Measurements from ENCODE around the gene COL23A1.
A peak's percentile ranks its signal among the peaks of the same experiment; 100 is the strongest.
"Not testable (repeated sequence)": the region's sequence is repeated elsewhere in the genome, so short reads cannot be mapped to it uniquely, and the experiment has no call there.

Gene COL23A1

GRCh38 chr5:178595750-178596149 lies 5.6 kb upstream of the COL23A1 start:
- TF ChIP-seq FOXP2 (optimal IDR thresholded peaks at IDR 0.05; ENCODE audit: control extremely low read depth, extremely low read length, insufficient read depth) (no peak), POLR2AphosphoS5 (IDR thresholded peaks at IDR 0.05; ENCODE audit: borderline replicate concordance, low read depth, low read length) (no peak), EZH2 (IDR thresholded peaks at IDR 0.05) (no peak)
- H3K9me3 ChIP-seq (ENCODE audit: low read depth, low read length) = 0 out of 2 replicates have a peak, but pooled peaks cover 3% of the 10 kb centered on the region
- DNase-seq (ENCODE audit: low read depth, low spot score) = no peak
- H3K4me3 ChIP-seq = no peak overlapping the region
- H3K27ac ChIP-seq = no peak overlapping the region
- peaks cover 26% of the 10 kb centered on the region for H3K36me3 ChIP-seq (ENCODE audit: insufficient read depth, low read length)
- H3K9ac ChIP-seq (ENCODE audit: insufficient read length) = no peak overlapping the region

GRCh38 chr5:178595150-178595549 lies 5.0 kb upstream of the COL23A1 start:
- H3K9ac ChIP-seq (ENCODE audit: insufficient read length) = no peak overlapping the region
- TF ChIP-seq POLR2AphosphoS5 (IDR thresholded peaks at IDR 0.05; ENCODE audit: borderline replicate concordance, low read depth, low read length) (no peak), EZH2 (IDR thresholded peaks at IDR 0.05) (no peak)
- no peak for DNase-seq (ENCODE audit: low read depth, low spot score)
- H3K36me3 ChIP-seq (ENCODE audit: insufficient read depth, low read length) = peaks cover 20% of the 10 kb centered on the region
- H3K9me3 ChIP-seq (ENCODE audit: low read depth, low read length) = 0 out of 2 replicates have a peak, but pooled peaks cover 3% of the 10 kb centered on the region
- H3K4me3 ChIP-seq = no peak overlapping the region
- no peak overlapping the region for H3K27ac ChIP-seq

- Histone ChIP-seq H3K27ac (no peak overlapping the region), H3K36me3 (ENCODE audit: insufficient read depth, low read length) (peaks cover 2% of the 10 kb centered on the region; the same call in 1 of the 2 replicates), H3K9ac (ENCODE audit: insufficient read length) (no peak overlapping the region), H3K9me3 (ENCODE audit: low read depth, low read length) (0 out of 2 replicates have a peak, but pooled peaks cover 3% of the 10 kb centered on the region), H3K4me3 (no peak overlapping the region)
- DNase-seq (ENCODE audit: low read depth, low spot score) = no peak
- no peak for TF ChIP-seq EZH2 (IDR thresholded peaks at IDR 0.05)
- no peak for TF ChIP-seq POLR2AphosphoS5 (IDR thresholded peaks at IDR 0.05; ENCODE audit: borderline replicate concordance, low read depth, low read length)
- TF ChIP-seq FOXP2 (optimal IDR thresholded peaks at IDR 0.05; ENCODE audit: control extremely low read depth, extremely low read length, insufficient read depth) = no peak
Observed at GRCh38 chr5:178590924-178591423, 781 bp upstream of the COL23A1 start.

- Histone ChIP-seq H3K36me3 (ENCODE audit: insufficient read depth, low read length) (no peaks in the 10 kb centered on the region), H3K27ac (no peak overlapping the region), H3K9ac (ENCODE audit: insufficient read length) (no peak overlapping the region), H3K4me3 (no peak overlapping the region), H3K9me3 (ENCODE audit: low read depth, low read length) (no peaks in the 10 kb centered on the region)
- TF ChIP-seq FOXP2 (optimal IDR thresholded peaks at IDR 0.05; ENCODE audit: control extremely low read depth, extremely low read length, insufficient read depth) = no peak
- TF ChIP-seq POLR2AphosphoS5 (IDR thresholded peaks at IDR 0.05; ENCODE audit: borderline replicate concordance, low read depth, low read length) = no peak
- TF ChIP-seq EZH2 (IDR thresholded peaks at IDR 0.05) = no peak
- no peak for DNase-seq (ENCODE audit: low read depth, low spot score)
Observed at GRCh38 chr5:178589180-178590140, 733 bp downstream of the COL23A1 start.

- Histone ChIP-seq H3K4me3 (no peak overlapping the region), H3K9me3 (ENCODE audit: low read depth, low read length) (no peaks in the 10 kb centered on the region), H3K36me3 (ENCODE audit: insufficient read depth, low read length) (no peaks in the 10 kb centered on the region)
Observed at GRCh38 chr5:178588769-178589168, 1.4 kb downstream of the COL23A1 start.

GRCh38 chr5:178587763-178588611 lies 2.2 kb downstream of the COL23A1 start:
- no peak overlapping the region for H3K27ac ChIP-seq
- TF ChIP-seq POLR2AphosphoS5 (IDR thresholded peaks at IDR 0.05; ENCODE audit: borderline replicate concordance, low read depth, low read length) (no peak), FOXP2 (optimal IDR thresholded peaks at IDR 0.05; ENCODE audit: control extremely low read depth, extremely low read length, insufficient read depth) (no peak), EZH2 (IDR thresholded peaks at IDR 0.05) (no peak)
- no peak for DNase-seq (ENCODE audit: low read depth, low spot score)
- H3K9ac ChIP-seq (ENCODE audit: insufficient read length) = no peak overlapping the region
- H3K4me3 ChIP-seq = peak overlapping the region; percentile 27
- no peaks in the 10 kb centered on the region for H3K9me3 ChIP-seq (ENCODE audit: low read depth, low read length)
- H3K36me3 ChIP-seq (ENCODE audit: insufficient read depth, low read length) = no peaks in the 10 kb centered on the region

More at GRCh38 chr5:178588769-178589168, 1.4 kb downstream of the COL23A1 start:
- H3K9ac ChIP-seq (ENCODE audit: insufficient read length) = no peak overlapping the region
- H3K27ac ChIP-seq = no peak overlapping the region
- TF ChIP-seq POLR2AphosphoS5 (IDR thresholded peaks at IDR 0.05; ENCODE audit: borderline replicate concordance, low read depth, low read length) (no peak), EZH2 (IDR thresholded peaks at IDR 0.05) (no peak), FOXP2 (optimal IDR thresholded peaks at IDR 0.05; ENCODE audit: control extremely low read depth, extremely low read length, insufficient read depth) (no peak)
- DNase-seq (ENCODE audit: low read depth, low spot score) = no peak

GRCh38 chr5:178586396-178586795 lies 3.8 kb downstream of the COL23A1 start:
- TF ChIP-seq EZH2 (IDR thresholded peaks at IDR 0.05) = no peak
- no peak for TF ChIP-seq FOXP2 (optimal IDR thresholded peaks at IDR 0.05; ENCODE audit: control extremely low read depth, extremely low read length, insufficient read depth)
- no peak for TF ChIP-seq POLR2AphosphoS5 (IDR thresholded peaks at IDR 0.05; ENCODE audit: borderline replicate concordance, low read depth, low read length)
- no peak for DNase-seq (ENCODE audit: low read depth, low spot score)
- H3K9ac ChIP-seq (ENCODE audit: insufficient read length) = no peak overlapping the region
- H3K27ac ChIP-seq = no peak overlapping the region
- no peaks in the 10 kb centered on the region for H3K36me3 ChIP-seq (ENCODE audit: insufficient read depth, low read length)
- no peak overlapping the region for H3K4me3 ChIP-seq
- H3K9me3 ChIP-seq (ENCODE audit: low read depth, low read length) = no peaks in the 10 kb centered on the region

- not testable (repeated sequence) for H3K27ac ChIP-seq; H3K9ac ChIP-seq (ENCODE audit: insufficient read length); H3K4me3 ChIP-seq; H3K9me3 ChIP-seq (ENCODE audit: low read depth, low read length); H3K36me3 ChIP-seq (ENCODE audit: insufficient read depth, low read length)
- peak; percentile 37 for DNase-seq (ENCODE audit: low read depth, low spot score)
Observed at GRCh38 chr5:178585421-178585820, 4.8 kb downstream of the COL23A1 start.

Measured in SK-N-MC (cell line).